ENCODE results near the gene C16orf90.

GRCh38 chr16:3497771-3498170 lies 2.5 kb upstream of the C16orf90 start:
- TF ChIP-seq CTCF (IDR thresholded peaks at IDR 0.05) (no peak), POLR2A (IDR thresholded peaks at IDR 0.05) (no peak)
